Hepatocyte (in vitro differentiated cells): ENCODE data around the gene PPP1R2.

Experiments
- EZH2phosphoT487 ChIP-seq: fragments of 200-600 bp; sonication (generic); IDR thresholded peaks from one replicate; pipeline ENCODE4 v1.6.1; 2018; ENCODE audit warnings: antibody characterized with exemption, mild to moderate bottlenecking, low read depth, moderate library complexity; ENCODE audit not compliant: unreplicated experiment, severe bottlenecking
- TF ChIP-seq, protein P1 (sequence below): fragments of 200-600 bp; sonication (generic); IDR thresholded peaks from 2 replicates; pipeline ENCODE4 v1.5.1; 2016; ENCODE audit warnings: antibody characterized with exemption, mild to moderate bottlenecking; ENCODE audit not compliant: poor library complexity

DNA sequence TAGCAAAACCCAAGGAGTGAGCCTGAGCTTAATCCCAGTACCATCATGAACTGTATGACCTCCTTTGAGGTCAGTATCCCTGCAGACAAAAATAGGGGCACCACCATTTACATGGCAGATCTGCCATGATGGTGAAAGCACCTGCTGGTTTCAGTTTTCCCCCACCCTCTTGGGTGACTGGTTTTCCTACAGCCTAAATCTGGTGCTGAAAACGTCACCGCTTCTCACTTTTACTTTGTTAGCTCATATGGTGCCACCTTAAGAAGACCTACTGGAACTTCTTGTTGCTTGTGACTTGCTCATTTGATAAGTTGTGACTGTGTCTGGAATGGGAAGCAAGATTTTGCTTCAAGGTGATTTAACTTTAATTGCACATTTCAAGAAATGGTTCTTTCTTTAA, 5.1 kb downstream of the PPP1R2 start:
- TF ChIP-seq, protein P1, sequence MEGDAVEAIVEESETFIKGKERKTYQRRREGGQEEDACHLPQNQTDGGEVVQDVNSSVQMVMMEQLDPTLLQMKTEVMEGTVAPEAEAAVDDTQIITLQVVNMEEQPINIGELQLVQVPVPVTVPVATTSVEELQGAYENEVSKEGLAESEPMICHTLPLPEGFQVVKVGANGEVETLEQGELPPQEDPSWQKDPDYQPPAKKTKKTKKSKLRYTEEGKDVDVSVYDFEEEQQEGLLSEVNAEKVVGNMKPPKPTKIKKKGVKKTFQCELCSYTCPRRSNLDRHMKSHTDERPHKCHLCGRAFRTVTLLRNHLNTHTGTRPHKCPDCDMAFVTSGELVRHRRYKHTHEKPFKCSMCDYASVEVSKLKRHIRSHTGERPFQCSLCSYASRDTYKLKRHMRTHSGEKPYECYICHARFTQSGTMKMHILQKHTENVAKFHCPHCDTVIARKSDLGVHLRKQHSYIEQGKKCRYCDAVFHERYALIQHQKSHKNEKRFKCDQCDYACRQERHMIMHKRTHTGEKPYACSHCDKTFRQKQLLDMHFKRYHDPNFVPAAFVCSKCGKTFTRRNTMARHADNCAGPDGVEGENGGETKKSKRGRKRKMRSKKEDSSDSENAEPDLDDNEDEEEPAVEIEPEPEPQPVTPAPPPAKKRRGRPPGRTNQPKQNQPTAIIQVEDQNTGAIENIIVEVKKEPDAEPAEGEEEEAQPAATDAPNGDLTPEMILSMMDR, result no peak
- TF ChIP-seq EZH2phosphoT487, result no peak
